GM21447 (cell line): ENCODE measurements around the gene GPC3.

Source experiments
- ATAC-seq: cut with Tn5 transposase; IDR thresholded peaks from one replicate; pipeline ENCODE4 v1.9.1; 2021; ENCODE audit not compliant: unreplicated experiment

GPC3 gene

DNA sequence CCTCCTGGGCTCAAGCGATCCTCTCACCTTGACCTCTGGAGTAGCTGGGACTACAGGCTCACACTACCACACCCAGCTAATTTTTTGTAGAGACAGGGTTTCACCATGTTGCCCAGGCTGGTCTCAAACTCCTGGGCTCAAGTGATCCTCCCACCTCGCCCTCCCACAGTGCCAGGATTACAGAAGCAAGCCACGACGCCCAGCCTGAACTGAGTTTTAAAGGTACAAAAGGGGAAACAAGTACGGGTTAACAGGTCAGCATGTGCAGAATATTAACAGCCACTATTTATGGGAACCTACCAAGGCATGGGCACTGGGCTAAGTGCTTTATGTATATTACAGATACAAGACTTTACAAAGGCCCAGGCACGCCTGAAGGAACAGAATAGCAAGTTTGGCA, 405.8 kb downstream of the GPC3 start:
- no peak for ATAC-seq

DNA sequence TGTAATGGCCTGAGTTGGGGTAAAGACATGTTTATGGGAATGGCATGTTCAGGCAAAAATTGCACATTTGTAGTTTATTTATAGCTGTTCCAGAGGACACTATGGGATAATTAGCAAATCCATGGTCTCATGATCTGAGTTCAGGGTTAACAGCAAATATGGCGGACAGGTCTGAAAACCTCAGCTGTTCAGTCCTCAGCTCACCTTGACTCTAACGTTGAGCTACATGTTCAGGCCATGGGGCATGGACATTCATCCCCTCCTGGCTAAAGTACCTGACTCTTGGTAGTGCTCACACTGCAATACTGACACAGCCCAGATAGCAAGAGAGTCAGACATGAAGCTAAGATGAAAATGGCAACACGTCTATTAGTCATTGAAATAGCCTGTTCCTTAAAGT, 408.5 kb downstream of the GPC3 start:
- ATAC-seq: no peak

DNA sequence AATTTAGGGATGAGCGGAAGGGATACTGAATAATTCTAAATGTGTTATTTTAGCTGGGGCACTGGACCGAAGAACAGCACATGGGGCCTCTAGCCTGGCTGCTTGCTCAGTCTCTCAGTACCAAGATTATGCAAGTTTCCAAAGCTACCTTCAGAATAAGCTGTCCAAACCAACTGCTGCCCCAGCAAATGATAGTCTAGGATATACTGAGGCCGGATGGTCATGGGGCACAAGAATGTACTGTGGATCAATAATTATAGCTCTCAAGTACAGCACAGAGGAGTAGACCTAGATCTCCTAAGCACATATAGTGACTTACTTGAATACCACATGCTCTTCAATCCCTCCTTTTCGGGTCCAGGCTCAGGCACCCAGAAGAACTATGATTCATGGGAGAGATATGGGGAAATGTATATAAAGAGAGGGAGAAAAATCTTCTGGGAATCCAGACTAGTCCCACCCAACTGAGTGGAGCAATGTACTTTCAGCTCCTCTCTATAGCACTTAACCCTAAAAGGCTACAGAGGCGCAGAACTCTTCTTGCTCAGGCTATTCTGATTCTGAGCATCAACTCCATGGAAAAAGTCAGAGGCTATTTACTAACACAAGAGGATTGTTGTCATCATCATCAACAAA, 409.8 kb downstream of the GPC3 start:
- no peak for ATAC-seq

DNA sequence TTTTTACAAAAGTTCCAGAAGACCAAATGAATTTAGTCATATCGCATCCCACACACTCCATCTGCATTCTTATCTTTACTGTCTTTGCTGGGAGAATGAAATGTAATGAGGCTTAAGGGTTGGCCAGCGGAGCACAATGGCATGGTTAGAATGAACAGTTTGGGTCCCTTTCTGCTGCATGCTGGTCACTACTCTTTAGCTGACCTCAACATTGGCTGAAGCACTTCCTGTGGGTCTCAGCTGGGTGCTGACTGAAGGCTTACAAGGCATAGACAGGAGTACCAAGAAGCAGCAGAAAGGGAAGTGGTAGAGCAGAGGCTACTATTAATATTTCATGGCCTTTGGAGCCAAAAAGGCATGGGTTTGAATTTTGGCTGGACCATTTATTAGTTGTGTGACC, 410.7 kb downstream of the GPC3 start:
- ATAC-seq: no peak

DNA sequence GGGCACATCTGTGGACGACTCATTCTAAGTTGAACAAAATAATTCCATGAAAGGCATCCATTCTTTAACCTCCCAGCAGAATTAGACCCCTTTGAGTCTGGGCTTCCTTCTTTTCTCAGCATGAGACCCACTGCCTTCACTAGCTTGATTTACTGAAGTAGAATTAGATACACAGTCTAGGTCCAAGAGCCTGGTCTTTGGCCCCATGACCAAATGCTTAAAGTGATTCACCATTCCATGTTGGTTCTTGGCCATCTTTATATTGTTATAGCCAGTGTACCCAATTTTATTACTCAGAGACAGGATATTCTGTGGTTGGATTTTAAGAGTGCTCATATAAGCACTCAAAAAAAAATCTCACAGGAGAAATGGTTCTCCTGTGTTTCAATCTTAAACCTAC, 414.8 kb downstream of the GPC3 start:
- ATAC-seq: no peak

DNA sequence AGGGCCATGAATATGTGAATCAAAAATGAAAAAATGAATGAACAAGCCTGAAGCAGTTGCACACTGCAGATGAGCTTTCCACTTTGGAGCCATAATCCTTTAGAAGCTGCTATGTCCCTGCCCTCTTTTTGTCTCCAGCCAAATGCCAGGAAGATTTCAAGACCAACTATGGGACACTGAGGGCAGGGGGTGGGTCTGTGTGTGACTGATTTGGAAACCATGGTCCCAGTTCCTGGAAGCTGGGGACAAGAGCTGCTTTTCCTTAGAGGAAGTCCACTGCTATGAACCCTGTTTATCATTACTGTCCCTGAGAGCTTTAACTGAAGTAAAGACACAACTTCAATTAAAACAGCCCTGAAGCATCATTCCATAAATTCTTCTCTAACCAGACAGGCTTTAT, 416.2 kb downstream of the GPC3 start:
- ATAC-seq: no peak

DNA sequence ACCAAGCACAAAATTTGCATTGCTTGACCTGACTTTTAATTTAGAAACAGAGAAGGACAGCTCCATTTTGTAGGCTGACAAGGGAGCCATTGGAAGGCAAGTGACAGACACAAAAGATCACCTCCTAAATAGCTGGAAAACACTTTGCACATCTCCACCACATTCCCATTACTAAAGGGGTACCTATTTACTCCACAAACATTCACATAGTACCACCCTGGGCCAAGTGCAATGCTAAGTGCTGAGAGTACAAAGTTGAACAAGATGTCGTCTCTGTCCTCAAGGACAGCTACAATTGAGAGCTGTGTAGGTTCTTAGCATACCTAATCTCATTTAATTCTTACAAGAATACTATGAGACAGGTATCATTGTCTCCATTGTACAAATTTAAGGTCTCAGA, 417.3 kb downstream of the GPC3 start:
- no peak for ATAC-seq

DNA sequence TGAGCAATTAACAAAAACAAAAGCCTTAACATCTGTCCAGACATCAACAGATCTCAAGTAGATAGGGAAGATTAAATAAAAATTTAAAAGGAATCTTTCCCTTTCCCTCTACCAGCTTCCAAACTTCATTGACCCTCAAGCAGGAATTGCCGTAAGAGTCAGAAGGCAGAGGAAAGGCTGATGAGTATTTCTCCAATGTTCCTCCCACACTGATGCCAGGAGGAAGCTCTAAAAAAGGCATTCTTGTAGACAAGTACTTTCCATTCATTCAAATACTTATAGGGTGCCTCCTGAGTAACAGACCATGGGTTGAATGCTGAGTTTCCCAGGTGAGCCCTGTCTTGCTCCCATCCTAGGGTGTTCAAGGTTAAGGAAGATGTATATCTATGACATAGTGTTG, 418.5 kb downstream of the GPC3 start:
- no peak for ATAC-seq

DNA sequence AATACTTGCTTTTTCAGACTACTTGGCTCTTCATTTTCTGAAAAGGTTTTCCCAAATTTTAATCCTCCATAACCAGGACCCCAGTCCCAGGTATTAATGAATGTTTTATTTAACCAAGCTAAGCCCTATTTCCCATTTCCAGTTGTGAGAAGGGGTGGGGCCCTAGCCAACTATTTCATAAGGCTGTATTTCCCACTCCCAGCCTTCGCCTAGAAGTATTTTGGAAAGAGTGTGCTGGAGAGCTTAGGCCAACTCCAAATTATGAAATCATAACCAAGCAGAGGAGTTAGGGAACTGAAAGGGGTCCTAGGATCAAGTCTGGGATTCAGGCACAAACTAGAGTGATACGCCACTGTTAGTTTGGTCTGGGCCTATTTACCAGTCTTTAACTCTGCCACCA, 421.7 kb downstream of the GPC3 start:
- ATAC-seq: no peak

DNA sequence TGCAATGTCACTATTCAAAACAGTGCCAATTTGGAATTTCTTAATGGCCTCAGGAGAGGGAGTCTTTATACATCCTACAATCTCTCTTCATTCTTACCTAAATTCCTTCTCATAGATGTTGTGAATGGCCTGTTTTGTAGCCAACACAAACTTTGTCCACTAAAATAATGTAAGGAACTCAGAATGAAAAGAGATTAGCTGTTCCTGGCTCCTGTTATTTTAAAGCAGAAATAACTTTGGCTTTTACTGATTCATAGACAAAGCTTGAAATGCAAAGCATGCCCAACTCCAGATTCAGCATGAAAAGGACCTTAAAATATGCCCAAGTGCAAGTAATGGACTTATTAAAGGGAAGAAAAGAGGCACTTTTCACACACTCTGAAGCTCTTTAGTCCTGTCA, 424.1 kb downstream of the GPC3 start:
- no peak for ATAC-seq

DNA sequence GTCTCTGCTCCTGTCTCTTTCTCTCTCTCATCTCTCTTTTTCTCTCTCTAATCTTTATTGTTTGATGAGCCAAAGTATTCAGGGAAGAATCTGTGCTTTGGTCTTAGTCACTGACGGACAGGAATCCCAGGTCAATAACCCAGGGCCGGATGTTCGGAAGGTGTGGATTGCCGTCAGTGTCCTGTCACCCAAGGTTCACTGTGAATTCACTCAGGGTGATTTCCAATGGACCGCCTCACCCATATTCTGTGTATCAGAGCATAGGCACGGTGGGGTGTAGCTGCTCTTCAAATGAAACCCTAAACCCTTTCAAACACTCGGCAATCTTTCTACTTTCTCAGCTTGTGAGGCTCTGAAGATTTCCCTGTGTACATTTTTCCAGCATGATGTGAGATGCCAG, 425.5 kb downstream of the GPC3 start:
- no peak for ATAC-seq

DNA sequence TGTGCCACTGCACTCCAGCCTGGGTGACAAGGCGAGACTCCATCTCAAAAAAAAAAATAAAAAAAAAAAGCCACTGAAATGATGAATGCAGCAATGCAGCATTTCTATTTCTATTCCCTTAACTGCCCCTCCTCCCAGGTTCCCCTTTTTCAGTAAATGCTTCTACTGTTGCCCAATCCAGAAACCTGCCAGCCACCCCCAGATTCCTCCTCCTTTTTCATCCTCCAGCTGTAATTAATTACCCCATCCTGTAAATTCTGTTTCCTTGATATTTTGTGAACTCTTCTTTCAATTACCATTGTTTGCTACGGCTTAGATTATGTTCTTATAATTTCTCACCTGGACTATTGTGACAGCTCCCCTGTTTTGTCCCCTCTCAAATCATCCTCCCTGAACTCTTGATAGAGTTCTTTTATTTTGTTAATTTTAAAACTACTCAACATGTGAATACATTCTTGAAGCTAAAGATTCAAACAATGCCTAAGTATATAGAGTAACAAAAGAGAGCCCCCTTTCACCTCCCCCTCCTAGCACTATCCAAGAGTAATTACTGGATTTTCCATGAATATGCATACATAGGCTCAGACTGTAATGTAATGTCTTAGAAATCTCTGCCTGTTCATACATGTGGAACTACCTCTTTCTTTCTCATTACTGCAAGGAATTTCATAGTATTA, 429.5 kb downstream of the GPC3 start:
- ATAC-seq: no peak

DNA sequence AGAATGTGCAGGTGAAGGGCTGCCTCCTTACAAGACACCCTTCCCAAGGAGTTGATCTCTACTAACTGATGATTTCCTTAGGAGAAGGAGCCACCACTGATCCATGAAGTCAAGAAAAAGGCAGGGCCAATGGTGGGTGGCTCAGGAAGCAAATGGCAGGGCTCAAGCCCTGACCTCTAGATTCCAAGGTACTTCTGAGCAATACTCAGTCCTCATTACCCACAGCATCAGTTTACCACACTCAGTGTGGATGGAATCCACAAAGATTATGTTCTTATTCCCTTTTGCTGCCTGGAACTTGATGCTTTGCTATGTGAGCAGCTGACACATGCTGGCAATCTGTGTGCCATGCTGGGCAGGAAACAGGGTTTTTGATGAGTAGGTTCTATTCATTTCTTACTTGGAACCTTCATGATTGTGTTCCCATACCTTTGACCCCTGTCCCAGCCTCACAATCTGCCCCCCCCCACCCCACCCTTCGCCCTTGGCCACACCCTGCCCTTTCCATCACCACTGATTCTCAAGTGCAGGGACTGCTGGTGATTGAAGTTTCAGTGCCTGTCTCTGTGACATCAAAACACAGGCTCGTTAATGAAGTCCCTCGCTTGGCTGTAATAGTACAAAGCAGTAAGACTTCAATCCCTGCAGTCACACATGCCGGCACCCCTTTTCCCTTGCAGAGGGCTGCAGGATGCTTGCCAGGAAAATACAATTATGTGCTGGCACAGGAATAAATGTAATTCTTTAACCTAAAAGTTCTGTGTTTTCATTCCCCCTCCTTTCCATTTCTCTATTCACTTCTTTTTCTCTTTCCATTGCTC, 434.5 kb downstream of the GPC3 start:
- ATAC-seq: no peak

DNA sequence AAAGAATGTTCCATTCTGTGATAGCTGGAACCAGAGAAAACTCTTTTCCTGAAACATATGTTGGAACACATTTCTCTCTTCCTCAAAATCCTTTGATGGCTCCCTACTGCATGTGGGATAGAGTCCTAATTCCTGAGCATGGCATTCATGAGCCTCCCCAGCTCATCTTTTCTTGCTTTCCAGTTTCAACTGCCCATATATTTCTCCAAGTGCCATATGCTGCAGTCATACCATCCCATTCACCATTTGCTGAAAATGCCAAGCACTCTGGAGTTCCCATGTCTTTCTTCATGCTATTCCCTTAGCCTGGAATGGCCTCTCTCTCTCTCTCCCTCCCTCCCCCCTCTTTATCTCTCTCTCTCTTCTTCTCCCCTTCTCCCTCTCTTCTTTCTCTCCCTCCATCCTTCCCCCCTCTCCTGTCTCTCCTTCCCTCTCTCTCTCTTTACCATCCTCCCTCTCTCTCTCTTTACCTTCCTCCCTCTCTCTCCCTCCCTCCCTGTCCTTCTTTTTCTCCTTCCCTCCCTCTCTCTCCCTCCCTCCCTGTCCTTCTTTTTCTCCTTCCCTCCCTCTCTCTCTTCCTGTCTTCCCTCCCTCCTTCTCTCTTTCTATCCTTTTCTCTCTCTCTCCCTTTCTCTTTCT, 436.0 kb downstream of the GPC3 start:
- ATAC-seq: no peak

DNA sequence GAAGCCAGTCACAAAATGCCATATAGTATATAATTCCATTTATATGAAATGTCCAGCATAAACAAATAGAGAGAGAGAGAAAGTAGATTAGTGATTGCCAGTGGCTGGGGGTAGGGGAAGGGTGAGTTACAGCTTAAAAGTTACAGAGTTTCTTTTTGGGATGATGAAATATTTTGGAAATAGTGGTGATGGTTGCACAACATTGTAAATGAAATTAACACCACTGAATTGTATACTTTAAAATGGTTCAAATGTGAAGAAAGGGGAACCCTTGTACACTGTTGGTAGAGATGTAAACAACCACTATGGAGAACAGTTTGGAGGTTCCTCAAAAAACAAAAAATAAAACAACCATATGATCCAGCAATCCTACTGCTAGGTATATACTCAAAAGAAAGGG, 439.0 kb downstream of the GPC3 start:
- ATAC-seq: no peak

DNA sequence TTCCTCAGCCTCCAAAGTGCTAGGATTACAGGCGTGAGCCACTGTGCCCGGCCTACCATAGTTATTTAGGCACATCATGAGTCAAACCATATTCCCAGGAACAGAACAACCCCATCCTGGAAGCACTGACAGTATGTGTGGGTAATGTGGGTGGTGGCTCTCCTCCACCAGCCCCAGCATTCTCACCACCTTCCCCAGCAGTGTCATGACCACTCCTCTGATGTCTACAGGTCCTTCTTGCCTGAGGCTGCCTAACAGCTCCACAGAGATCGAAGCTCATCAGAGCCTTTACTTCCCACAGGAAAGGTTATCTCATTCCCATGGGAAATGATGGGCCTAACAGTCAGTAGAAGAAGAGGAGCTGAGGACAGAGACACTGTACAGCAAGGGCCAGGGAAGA, 440.6 kb downstream of the GPC3 start:
- ATAC-seq: no peak

DNA sequence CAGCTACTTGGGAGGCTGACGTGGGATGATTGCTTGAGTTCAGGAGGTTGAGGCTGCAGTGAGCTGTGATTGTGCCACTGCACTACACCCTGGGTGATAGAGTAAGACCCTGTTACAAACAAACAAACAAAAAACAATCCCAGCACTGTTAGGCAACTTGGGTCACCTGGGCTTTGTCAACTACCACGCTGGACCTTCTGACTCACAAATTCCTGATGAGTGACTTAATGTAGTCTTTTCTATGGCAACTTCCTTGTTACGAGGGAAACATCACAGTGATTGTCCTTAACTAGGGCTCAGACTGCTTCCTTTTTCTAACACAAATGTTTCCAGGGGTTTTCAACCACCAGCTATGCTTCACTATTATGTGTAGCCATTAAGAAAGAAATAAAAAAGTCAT, 441.3 kb downstream of the GPC3 start:
- no peak for ATAC-seq

DNA sequence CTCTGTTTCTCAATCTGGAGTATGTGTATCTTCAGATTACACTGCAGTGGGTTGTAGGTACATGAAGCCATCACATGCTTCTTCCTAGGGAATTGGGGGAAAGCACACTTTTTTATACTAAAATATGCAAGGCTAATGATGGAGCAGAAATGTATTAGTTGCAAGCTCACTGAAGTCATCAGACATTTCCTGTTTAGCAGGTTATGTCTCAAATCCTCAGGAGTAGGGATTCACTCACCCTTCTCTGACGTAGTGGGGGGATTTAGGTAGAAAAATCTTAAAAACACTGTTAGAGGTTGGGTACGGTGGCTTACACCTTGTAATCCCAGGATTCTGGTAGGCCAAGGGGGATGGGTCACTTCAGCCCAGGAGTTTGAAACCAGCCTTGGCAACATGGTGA, 441.7 kb downstream of the GPC3 start:
- ATAC-seq: no peak

DNA sequence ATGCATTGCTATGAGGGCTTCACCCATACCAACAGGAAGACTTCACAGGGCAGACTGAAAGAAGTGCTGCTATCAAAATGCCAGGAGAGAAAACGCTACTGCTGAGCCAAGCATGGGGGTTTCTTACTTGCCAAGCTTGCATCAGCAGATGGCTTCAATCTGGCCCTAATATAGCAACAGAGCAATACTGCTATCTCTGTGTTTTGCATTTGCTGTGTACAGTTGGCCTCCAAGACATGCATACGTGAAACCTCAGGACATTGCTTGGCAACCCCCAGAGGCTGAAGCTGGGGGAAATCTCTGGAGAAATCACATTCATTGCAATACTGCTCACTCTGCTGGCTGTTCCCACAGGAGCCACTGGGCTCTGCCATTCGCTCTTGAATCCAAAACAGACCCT, 442.9 kb downstream of the GPC3 start:
- ATAC-seq: no peak

DNA sequence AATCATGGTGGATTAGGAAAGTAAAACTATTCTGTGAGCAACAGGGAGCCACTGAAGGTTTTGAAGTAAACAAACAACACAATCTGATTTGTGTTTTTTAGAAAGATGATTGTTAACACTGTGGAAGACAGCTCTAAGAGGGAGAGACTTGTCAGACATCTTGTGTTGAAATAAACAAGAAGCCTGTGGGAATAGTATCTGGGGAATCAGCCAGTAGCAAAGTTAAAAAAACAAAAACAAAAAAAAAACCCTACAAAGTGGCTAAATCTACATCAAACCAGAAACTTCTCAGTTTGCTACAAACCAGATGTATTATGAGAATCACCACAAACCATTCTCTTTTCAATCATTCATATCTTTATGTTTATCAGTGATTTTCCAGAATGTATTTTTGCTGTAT, 444.4 kb downstream of the GPC3 start:
- ATAC-seq: no peak

DNA sequence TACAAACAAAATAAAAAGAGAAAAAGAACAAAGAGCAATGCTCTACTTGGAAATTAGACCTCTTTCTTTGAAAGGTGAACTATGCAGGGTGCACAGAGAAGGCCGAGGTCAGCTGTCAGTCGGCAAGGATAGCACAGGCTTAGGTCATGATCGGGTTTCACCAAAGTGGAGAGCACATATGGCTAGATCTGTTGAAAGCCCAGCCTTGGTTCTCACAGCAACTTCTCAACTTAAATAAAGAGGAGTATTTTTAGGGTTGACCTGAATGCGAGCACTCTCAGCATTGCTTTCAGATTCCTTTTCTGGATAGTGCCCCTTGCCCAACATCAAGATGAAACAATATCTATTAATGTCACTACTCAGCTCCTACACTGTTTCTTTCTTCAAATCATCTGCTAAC, 447.2 kb downstream of the GPC3 start:
- ATAC-seq: no peak

DNA sequence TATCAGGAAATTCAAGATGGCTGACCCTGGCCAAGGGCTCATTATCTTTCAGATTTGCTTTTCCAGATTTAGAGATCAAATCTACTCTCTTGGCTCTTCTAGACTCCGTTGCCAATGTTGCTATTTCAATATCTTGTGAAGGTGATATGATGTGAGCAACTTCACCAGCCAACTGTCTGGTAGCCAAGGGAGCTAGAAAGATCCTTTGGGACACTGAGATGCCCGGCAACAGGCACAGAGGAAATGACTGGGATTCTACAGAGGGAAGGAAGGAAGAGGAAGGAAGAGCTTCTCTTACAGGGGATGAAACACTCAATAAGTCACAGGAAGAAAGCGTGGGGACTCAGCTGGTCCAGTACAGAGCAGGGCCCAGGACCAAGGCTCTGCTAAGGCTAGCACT, 448.3 kb downstream of the GPC3 start:
- ATAC-seq: no peak
